GM12872 (cell line): ENCODE results near the gene MEX3A.

Source experiments
- CTCF ChIP-seq: IDR thresholded peaks from 3 replicates; pipeline ENCODE4 v1.5.1; 2011; ENCODE audit warnings: low read depth, mild to moderate bottlenecking, low read length, moderate library complexity; ENCODE audit not compliant: insufficient read depth

The MEX3A gene

GRCh38 chr1:156114101-156114918 is 32.0 kb upstream of the MEX3A start, which contains the start of gene LMNA:
Gene LMNA, plus strand, starts transcription at chr1:156114711. Its CDS starts 208 bp downstream, at chr1:156114919.
- TF ChIP-seq CTCF: no peak

GRCh38 chr1:156113282-156113950 is 31.2 kb upstream of the MEX3A start:
- no peak for TF ChIP-seq CTCF

- no peak for TF ChIP-seq CTCF
These were observed 30.2 kb upstream of the MEX3A start for GRCh38 chr1:156112276-156113137.

- no peak for TF ChIP-seq CTCF
These were observed 29.2 kb upstream of the MEX3A start for GRCh38 chr1:156111355-156111962.

- TF ChIP-seq CTCF: no peak
These were observed 28.0 kb upstream of the MEX3A start for GRCh38 chr1:156110252-156110651.

- TF ChIP-seq CTCF: no peak
These were observed 26.5 kb upstream of the MEX3A start for GRCh38 chr1:156108664-156109241.
